GM19238 (cell line): Measurements from ENCODE around the gene ACR.

ENCODE experiments used
- DNase-seq: peaks from one replicate; pipeline ENCODE4 v3.0.0; 2011; ENCODE audit warnings: low spot score; ENCODE audit not compliant: insufficient read length

The ACR gene

GRCh38 chr22:50716290-50717024 is 21.5 kb upstream of the ACR start:
- DNase-seq: no peak

- DNase-seq: no peak
These were observed 20.2 kb upstream of the ACR start for GRCh38 chr22:50717709-50718351.

GRCh38 chr22:50718352-50718709 is 19.7 kb upstream of the ACR start:
- DNase-seq: no peak

- DNase-seq: no peak
These were observed 18.1 kb upstream of the ACR start for GRCh38 chr22:50719814-50720300.

GRCh38 chr22:50720301-50721256 is 17.4 kb upstream of the ACR start:
- DNase-seq: no peak

GRCh38 chr22:50721257-50721844 is 16.7 kb upstream of the ACR start:
- no peak for DNase-seq

- DNase-seq: no peak
These were observed 15.8 kb upstream of the ACR start for GRCh38 chr22:50722048-50722701.

GRCh38 chr22:50722716-50723428 is 15.1 kb upstream of the ACR start:
- DNase-seq: no peak

GRCh38 chr22:50723991-50724390 is 14.0 kb upstream of the ACR start:
- no peak for DNase-seq

- no peak for DNase-seq
These were observed 13.4 kb upstream of the ACR start for GRCh38 chr22:50724616-50725015.

- no peak for DNase-seq
These were observed 12.4 kb upstream of the ACR start for GRCh38 chr22:50725597-50725996.

GRCh38 chr22:50726643-50727340 is 11.2 kb upstream of the ACR start:
- no peak for DNase-seq

- no peak for DNase-seq
These were observed 10.1 kb upstream of the ACR start for GRCh38 chr22:50727678-50728522.

- DNase-seq: no peak
These were observed 9.5 kb upstream of the ACR start for GRCh38 chr22:50728523-50728931.

- DNase-seq: no peak
These were observed 8.5 kb upstream of the ACR start for GRCh38 chr22:50729391-50730012.

- no peak for DNase-seq
These were observed 7.8 kb upstream of the ACR start for GRCh38 chr22:50730013-50730891.

GRCh38 chr22:50730941-50731661 is 6.9 kb upstream of the ACR start:
- no peak for DNase-seq
